Cardiac septum (tissue), 1 donor: Measurements from ENCODE around the gene UBE2K. TPM values are rescaled to one million over a fixed set of nuclear protein-coding genes. Genes with fewer than 3 reads are reported as not detected.

ENCODE experiments used
- total RNA-seq: library from RNA; stranded (reverse); fragmentation: NEBNext Ultra II Directional; extraction: Animal tissue kit (Norgen Biotek cat#: 25700); gene quantifications from one replicate; pipeline ENCODE4 v1.2.1, GENCODE V29; 2021
- donor health status: DM: no; HTN: no; CAD: no.

The UBE2K gene
- total RNA-seq, 1 donor from 2014 or later = 57.0 TPM

Other genes starting within 250 kb of the UBE2K start
- gene RPL9, start 239.2 kb upstream of the UBE2K start, total RNA-seq = 532 TPM
- 15.2 TPM for gene LIAS, start 239.1 kb upstream of the UBE2K start, total RNA-seq
- 18.1 TPM for gene UGDH, start 170.7 kb upstream of the UBE2K start, total RNA-seq
- gene SMIM14, start 59.3 kb upstream of the UBE2K start, total RNA-seq = 12.1 TPM